Upper lobe of left lung (tissue), 6 donors: ENCODE measurements around the gene HAUS2. TPM values are rescaled to one million over a fixed set of nuclear protein-coding genes. Genes with fewer than 3 reads are reported as not detected.
"Not testable (repeated sequence)": the region's sequence is repeated elsewhere in the genome, so short reads cannot be mapped to it uniquely, and the experiment has no call there.

Experiments
- ATAC-seq, 2 donors: fragments of 200-7000 bp; cut with Tn5 transposase; one replicate each; pipeline ENCODE4 v1.9.1; 2022; ENCODE audit warnings: mild to moderate bottlenecking in 2 of 2, moderate library complexity in 2 of 2; ENCODE audit not compliant: low FRiP score in 2 of 2
- DNase-seq, 2 donors: peaks; one replicate each; pipeline ENCODE4 v3.0.0-alpha.2; 2019 to 2020
- H3K27ac ChIP-seq, 4 donors: fragments of 200-600 bp; sonication (generic); one replicate each; pipeline ENCODE4 v1.5.1; 2016 to 2019
- H3K27me3 ChIP-seq, 4 donors: fragments of 200-600 bp; sonication (generic); one replicate each; pipeline ENCODE4 v1.5.1; 2017 to 2019
- H3K36me3 ChIP-seq, 4 donors: fragments of 200-600 bp; sonication (generic); one replicate each; pipeline ENCODE4 v1.5.1; 2016 to 2019
- H3K4me1 ChIP-seq, 4 donors: fragments of 200-600 bp; sonication (generic); one replicate each; pipeline ENCODE4 v1.5.1; 2018 to 2019
- H3K4me3 ChIP-seq, 4 donors: fragments of 200-600 bp; sonication (generic); one replicate each; pipeline ENCODE4 v1.5.1; 2017 to 2019; ENCODE audit warnings: mild to moderate bottlenecking in 2 of 4, moderate library complexity in 1 of 4
- H3K9me3 ChIP-seq, 4 donors: fragments of 200-600 bp; sonication (generic); one replicate each; pipeline ENCODE4 v1.5.1; 2018 to 2019
- CTCF ChIP-seq, 6 experiments: fragments of 450-650 bp in 4 of 6; fragments of 200-600 bp in 2 of 6; sonication (generic) in 2 of 6; IDR thresholded peaks; one replicate each; pipeline ENCODE4 v1.5.1; 2016 to 2019; ENCODE audit warnings: antibody characterized with exemption in 6 of 6
- EP300 ChIP-seq, 4 donors: sonication (generic); formaldehyde crosslinking; IDR thresholded peaks; one replicate each; pipeline ENCODE4 v1.5.1; 2017; ENCODE audit warnings: antibody characterized with exemption in 4 of 4, control low read depth in 2 of 4
- POLR2A ChIP-seq, 4 donors: fragments of 450-650 bp; IDR thresholded peaks; one replicate each; pipeline ENCODE4 v1.5.1; 2016 to 2017; ENCODE audit warnings: antibody characterized with exemption in 4 of 4, mild to moderate bottlenecking in 2 of 4
- POLR2AphosphoS5 ChIP-seq, 2 donors: sonication (generic); formaldehyde crosslinking; IDR thresholded peaks; one replicate each; pipeline ENCODE4 v1.5.1; 2017; ENCODE audit warnings: antibody characterized with exemption in 2 of 2
- WGBS, 2 donors: methylation state at CpG; one replicate each; pipeline ENCODE4 v1.1.5; 2017 to 2018; 5-methylcytosine and 5-hydroxymethylcytosine counted together
- total RNA-seq, 6 donors: library from RNA; depleted of rRNA in 4 of 6; stranded (reverse); fragments of >200 nt in 4 of 6; gene quantifications; one replicate each; pipeline versions ENCODE4 v1.1.0 to v1.2.1, GENCODE V29; 2016 to 2021
- donor health status: DM: no; HTN: no; CAD: no; lungs with moderate emphysema.
- donor health status: DM: no; HTN: yes; CAD: no; lungs with severe emphysema.

Gene HAUS2
- total RNA-seq, 6 donors from 2014 or later = 10.2 to 31.9 (median 20.5) TPM

- peaks cover 14 to 46% (median 37%) of the 10 kb centered on the region in 4 donors for H3K4me1 ChIP-seq
- ATAC-seq = peak in 1 of 2 donors; percentile 91
Measured at GRCh38 chr15:42593143-42593542, 44.5 kb downstream of the HAUS2 start.

GRCh38 chr15:42594095-42594494, 45.5 kb downstream of the HAUS2 start:
- no peak for DNase-seq
- no peaks in the 10 kb centered on the region for H3K36me3 ChIP-seq
- H3K4me3 ChIP-seq = no peak overlapping the region
- H3K27me3 ChIP-seq = no peaks in the 10 kb centered on the region
- H3K4me1 ChIP-seq = peaks cover 14 to 46% (median 37%) of the 10 kb centered on the region in 4 donors
- H3K9me3 ChIP-seq = no peaks in the 10 kb centered on the region
- 72 to 78% methylated on average over 5 of the region's 5 CpGs for WGBS, 2 donors
- no peak for ATAC-seq
- TF ChIP-seq CTCF (IDR thresholded peaks at IDR 0.05) (no peak), POLR2AphosphoS5 (IDR thresholded peaks at IDR 0.05) (no peak)
- peak overlapping the region; percentile 16 to 54 (median 45) for H3K27ac ChIP-seq

More at GRCh38 chr15:42593143-42593542, 44.5 kb downstream of the HAUS2 start:
- Histone ChIP-seq H3K36me3 (no peaks in the 10 kb centered on the region), H3K4me3 (no peak overlapping the region), H3K9me3 (no peaks in the 10 kb centered on the region), H3K27ac (peak overlapping the region; percentile 4 to 59 (median 53)), H3K27me3 (no peaks in the 10 kb centered on the region)
- TF ChIP-seq EP300 (IDR thresholded peaks at IDR 0.05) = no peak
- TF ChIP-seq POLR2A (IDR thresholded peaks at IDR 0.05) = no peak
- no peak for TF ChIP-seq CTCF (IDR thresholded peaks at IDR 0.05)
- 69 to 74% methylated on average over 4 of the region's 4 CpGs for WGBS, 2 donors
- no peak for DNase-seq

- peak overlapping the region in 3 of 4 donors; percentile 23 to 35 (median 28) for H3K27ac ChIP-seq
- no peaks in the 10 kb centered on the region for H3K27me3 ChIP-seq
- no peaks in the 10 kb centered on the region for H3K9me3 ChIP-seq
- H3K4me3 ChIP-seq = no peak overlapping the region
- no peak for TF ChIP-seq CTCF (IDR thresholded peaks at IDR 0.05)
- 37 to 47% methylated on average over 4 of the region's 4 CpGs for WGBS, 2 donors
- ATAC-seq = peak in 1 of 2 donors; percentile 41
- peaks cover 14 to 46% (median 40%) of the 10 kb centered on the region in 4 donors for H3K4me1 ChIP-seq
- no peaks in the 10 kb centered on the region for H3K36me3 ChIP-seq
- no peak for DNase-seq
Measured at GRCh38 chr15:42595626-42596240, 47.1 kb downstream of the HAUS2 start.

GRCh38 chr15:42601316-42601715, 52.7 kb downstream of the HAUS2 start:
- not testable (repeated sequence) for H3K27ac ChIP-seq
- 93 to 97% methylated on average over 14 to 16 of the region's 30 CpGs for WGBS, 2 donors

GRCh38 chr15:42602501-42602900, 53.9 kb downstream of the HAUS2 start:
- Histone ChIP-seq H3K27me3 (no peaks in the 10 kb centered on the region), H3K27ac (no peak overlapping the region), H3K4me3 (no peak overlapping the region), H3K36me3 (no peaks in the 10 kb centered on the region), H3K9me3 (no peaks in the 10 kb centered on the region), H3K4me1 (peaks cover 23 to 32% (median 25%) of the 10 kb centered on the region in 4 donors)
- ATAC-seq (no peak), DNase-seq (no peak)
- WGBS, 2 donors = 83 to 93% methylated on average over 3 of the region's 3 CpGs
- TF ChIP-seq EP300 (IDR thresholded peaks at IDR 0.05) = no peak
- no peak for TF ChIP-seq POLR2AphosphoS5 (IDR thresholded peaks at IDR 0.05)
- TF ChIP-seq CTCF (IDR thresholded peaks at IDR 0.05) = no peak
- no peak for TF ChIP-seq POLR2A (IDR thresholded peaks at IDR 0.05)

More at GRCh38 chr15:42601316-42601715, 52.7 kb downstream of the HAUS2 start:
- ATAC-seq, H3K9me3 ChIP-seq, H3K27me3 ChIP-seq, H3K4me3 ChIP-seq, H3K36me3 ChIP-seq: not testable (repeated sequence)
- peak in 1 of 2 donors; percentile 70 for DNase-seq
- peaks cover 24 to 36% (median 31%) of the 10 kb centered on the region in 4 donors for H3K4me1 ChIP-seq
